Ishikawa (cell line): ENCODE measurements around the gene GLO1.
A peak's percentile ranks its signal among the peaks of the same experiment; 100 is the strongest.

ENCODE experiments used
- CEBPB ChIP-seq: IDR thresholded peaks from 2 replicates; pipeline ENCODE4 v1.6.1; 2012
- CREB1 ChIP-seq: IDR thresholded peaks from 2 replicates; pipeline ENCODE4 v1.6.1; 2012; ENCODE audit warnings: low read depth
- EGR1 ChIP-seq: IDR thresholded peaks from 2 replicates; pipeline ENCODE4 v1.6.1; 2012
- EP300 ChIP-seq: IDR thresholded peaks from 2 replicates; pipeline ENCODE4 v1.6.1; 2012; ENCODE audit warnings: borderline replicate concordance
- FOXM1 ChIP-seq: IDR thresholded peaks from 2 replicates; pipeline ENCODE4 v1.6.1; 2012; ENCODE audit warnings: low read depth, borderline replicate concordance
- MAX ChIP-seq: IDR thresholded peaks from 2 replicates; pipeline ENCODE4 v1.6.1; 2012
- NFIC ChIP-seq: IDR thresholded peaks from 2 replicates; pipeline ENCODE4 v1.6.1; 2012
- RAD21 ChIP-seq: IDR thresholded peaks from 2 replicates; pipeline ENCODE4 v1.6.1; 2012; ENCODE audit warnings: low read depth
- REST ChIP-seq: IDR thresholded peaks from 2 replicates; pipeline ENCODE4 v1.6.1; 2012; ENCODE audit warnings: low read depth, mild to moderate bottlenecking
- TAF1 ChIP-seq: IDR thresholded peaks from 2 replicates; pipeline ENCODE4 v1.6.1; 2012; ENCODE audit warnings: low read depth, mild to moderate bottlenecking
- TCF12 ChIP-seq: IDR thresholded peaks from 2 replicates; pipeline ENCODE4 v1.6.1; 2012; ENCODE audit warnings: low read depth
- TEAD4 ChIP-seq: IDR thresholded peaks from 2 replicates; pipeline ENCODE4 v1.6.1; 2012
- USF1 ChIP-seq: IDR thresholded peaks from 2 replicates; pipeline ENCODE4 v1.6.1; 2012
- YY1 ChIP-seq: IDR thresholded peaks from 2 replicates; pipeline ENCODE4 v1.6.1; 2012; ENCODE audit warnings: low read depth
- ZBTB7A ChIP-seq: IDR thresholded peaks from 2 replicates; pipeline ENCODE4 v1.6.1; 2012; ENCODE audit warnings: low read depth

GLO1 gene

GRCh38 chr6:38720295-38720694 is 17.4 kb upstream of the GLO1 start:
- no peak for TF ChIP-seq ZBTB7A
- TF ChIP-seq EGR1: no peak
- TF ChIP-seq RAD21: peak; percentile 49
- no peak for TF ChIP-seq NFIC
- TF ChIP-seq MAX: no peak
- no peak for TF ChIP-seq CEBPB

GRCh38 chr6:38719358-38719757 is 16.4 kb upstream of the GLO1 start:
- no peak for TF ChIP-seq ZBTB7A
- TF ChIP-seq CEBPB: no peak
- TF ChIP-seq TCF12: no peak
- TF ChIP-seq RAD21: no peak
- no peak for TF ChIP-seq USF1
- TF ChIP-seq NFIC: no peak
- no peak for TF ChIP-seq YY1

GRCh38 chr6:38716825-38717224 is 13.9 kb upstream of the GLO1 start:
- no peak for TF ChIP-seq CREB1
- TF ChIP-seq TEAD4: no peak
- TF ChIP-seq CEBPB: no peak
- no peak for TF ChIP-seq ZBTB7A

GRCh38 chr6:38715016-38715689 is 12.2 kb upstream of the GLO1 start, which contains the start of gene DNAH8:
Gene DNAH8 (plus strand): TSS chr6:38715311. CDS start chr6:38722810, 7,499 bp downstream.
- no peak for TF ChIP-seq ZBTB7A

GRCh38 chr6:38714239-38715015 is 11.5 kb upstream of the GLO1 start:
- TF ChIP-seq NFIC: no peak
- TF ChIP-seq TCF12: no peak
- no peak for TF ChIP-seq CEBPB
- no peak for TF ChIP-seq YY1
- TF ChIP-seq MAX: no peak
- TF ChIP-seq EP300: no peak
- TF ChIP-seq CREB1: no peak
- TF ChIP-seq USF1: no peak
- TF ChIP-seq REST: no peak
- TF ChIP-seq EGR1: no peak
- TF ChIP-seq RAD21: no peak
- no peak for TF ChIP-seq TEAD4
- no peak for TF ChIP-seq TAF1
- no peak for TF ChIP-seq ZBTB7A
- TF ChIP-seq FOXM1: no peak

- TF ChIP-seq FOXM1: no peak
- no peak for TF ChIP-seq CEBPB
- no peak for TF ChIP-seq YY1
- no peak for TF ChIP-seq REST
- TF ChIP-seq TEAD4: no peak
- TF ChIP-seq RAD21: no peak
- no peak for TF ChIP-seq TAF1
- no peak for TF ChIP-seq NFIC
- no peak for TF ChIP-seq TCF12
- TF ChIP-seq EP300: no peak
- TF ChIP-seq MAX: no peak
Observed at GRCh38 chr6:38713812-38714211, 10.9 kb upstream of the GLO1 start.
